NCI-H510A treated with DMSO at 0.1 percent for 48 hours (cell line): ENCODE data around the gene VSIG10.
"Not testable (repeated sequence)": the region's sequence is repeated elsewhere in the genome, so short reads cannot be mapped to it uniquely, and the experiment has no call there.

Experiments
- DNase-seq: peaks from one replicate; lab custom pipeline; 2025; lab: John Stamatoyannopoulos, UW

VSIG10 gene

GRCh38 chr12:118107011-118107410 is 3.2 kb upstream of the VSIG10 start:
- no peak for DNase-seq

GRCh38 chr12:118103201-118103600 is 610 bp downstream of the VSIG10 start:
- DNase-seq: peak; percentile 89

- DNase-seq: no peak
Observed at GRCh38 chr12:118102609-118103008, 1.2 kb downstream of the VSIG10 start.

GRCh38 chr12:118102070-118102469 is 1.7 kb downstream of the VSIG10 start:
- no peak for DNase-seq

- DNase-seq: no peak
Observed at GRCh38 chr12:118101051-118101450, 2.8 kb downstream of the VSIG10 start.

GRCh38 chr12:118098911-118099671 is 4.7 kb downstream of the VSIG10 start:
- DNase-seq: peak; percentile 55

GRCh38 chr12:118098401-118098800 is 5.4 kb downstream of the VSIG10 start:
- DNase-seq: no peak

- DNase-seq: no peak
Observed at GRCh38 chr12:118094039-118094438, 9.8 kb downstream of the VSIG10 start.

- no peak for DNase-seq
Observed at GRCh38 chr12:118089782-118090181, 14.0 kb downstream of the VSIG10 start.

- no peak for DNase-seq
Observed at GRCh38 chr12:118082161-118082560, 21.6 kb downstream of the VSIG10 start.

GRCh38 chr12:118081521-118081920 is 22.3 kb downstream of the VSIG10 start:
- not testable (repeated sequence) for DNase-seq

- no peak for DNase-seq
Observed at GRCh38 chr12:118073768-118074167, 30.0 kb downstream of the VSIG10 start.

- DNase-seq: no peak
Observed at GRCh38 chr12:118070650-118071049, 33.2 kb downstream of the VSIG10 start.

- no peak for DNase-seq
Observed at GRCh38 chr12:118068445-118068844, 35.4 kb downstream of the VSIG10 start.

GRCh38 chr12:118065380-118065779 is 38.4 kb downstream of the VSIG10 start:
- no peak for DNase-seq

GRCh38 chr12:118064608-118065007 is 39.2 kb downstream of the VSIG10 start:
- DNase-seq: no peak

GRCh38 chr12:118063576-118064391 is 40.0 kb downstream of the VSIG10 start:
- DNase-seq: no peak

- peak; percentile 72 for DNase-seq
Observed at GRCh38 chr12:118061873-118062843, 41.7 kb downstream of the VSIG10 start.

GRCh38 chr12:118061011-118061872 is 42.6 kb downstream of the VSIG10 start, which contains the start of gene WSB2:
TSS of gene WSB2 (minus strand) at chr12:118061179. CDS start at chr12:118061048, 131 bp downstream.
- DNase-seq: peak; percentile 69

- DNase-seq: no peak
Observed at GRCh38 chr12:118060301-118061010, 43.4 kb downstream of the VSIG10 start.
